GM21447 (cell line): ENCODE results near the gene SRPK2.

Experiments
- ATAC-seq: cut with Tn5 transposase; IDR thresholded peaks from one replicate; pipeline ENCODE4 v1.9.1; 2021; ENCODE audit not compliant: unreplicated experiment

SRPK2 gene

DNA sequence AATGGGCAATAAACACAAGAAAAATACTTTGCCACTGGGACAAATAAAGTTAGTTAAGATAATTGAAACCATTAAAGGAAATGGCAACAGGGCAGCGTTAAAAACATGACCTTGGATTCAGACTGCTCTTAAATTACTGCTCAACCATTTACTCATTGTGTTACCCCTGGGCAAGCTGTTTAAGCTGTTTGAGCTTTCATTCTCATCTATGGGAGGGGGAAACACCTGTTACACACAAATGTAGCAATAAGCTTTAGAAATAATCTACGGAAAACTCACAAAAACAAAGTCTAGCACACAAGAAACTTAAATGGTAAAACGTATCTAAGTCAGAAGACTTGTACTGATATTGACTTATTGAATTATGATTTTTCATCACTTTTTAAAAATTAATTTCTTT lies 237.6 kb downstream of the SRPK2 start:
- no peak for ATAC-seq

- ATAC-seq: no peak
Measured at GRCh38 chr7:105149827-105150226, 238.9 kb downstream of the SRPK2 start.

DNA sequence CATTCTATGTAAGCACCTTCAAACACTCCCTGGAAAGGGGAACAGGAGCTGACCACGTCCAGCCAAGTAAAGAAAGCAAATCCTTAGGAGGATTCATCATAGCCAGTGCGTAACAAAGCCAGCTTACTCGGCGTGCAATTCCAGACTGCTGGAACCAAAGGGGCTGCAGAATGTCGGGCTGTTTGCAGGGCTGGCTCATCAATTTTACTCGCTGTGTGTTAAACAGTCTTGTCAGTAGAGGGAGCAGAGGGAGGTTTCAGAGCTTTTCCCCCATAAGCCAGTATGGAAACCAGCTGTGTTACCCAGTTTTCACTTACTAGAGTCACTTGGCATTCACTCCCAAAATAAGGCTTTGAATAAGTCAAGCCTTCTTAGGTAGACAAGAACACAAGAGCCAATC lies 247.7 kb downstream of the SRPK2 start:
- no peak for ATAC-seq

DNA sequence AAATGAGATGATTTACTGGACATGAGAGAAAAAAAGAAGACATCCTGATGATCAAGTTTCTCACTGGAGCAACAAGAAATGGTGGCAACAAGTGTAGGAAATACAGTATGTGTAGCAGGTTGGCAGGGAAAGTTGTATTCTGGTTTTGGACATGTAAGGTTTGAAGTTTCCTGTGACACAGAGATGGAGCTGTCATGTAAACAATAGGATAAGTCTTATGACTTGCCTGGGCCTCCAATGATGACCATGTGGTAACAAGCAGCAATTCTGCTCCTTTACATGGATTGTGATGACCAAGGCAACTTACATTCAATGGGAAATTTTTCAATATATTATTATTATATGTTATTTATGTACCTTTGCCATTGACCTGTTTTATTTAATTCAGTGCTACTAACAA lies 249.3 kb downstream of the SRPK2 start:
- ATAC-seq: no peak

GRCh38 chr7:105137898-105138297 lies 250.8 kb downstream of the SRPK2 start:
- no peak for ATAC-seq

DNA sequence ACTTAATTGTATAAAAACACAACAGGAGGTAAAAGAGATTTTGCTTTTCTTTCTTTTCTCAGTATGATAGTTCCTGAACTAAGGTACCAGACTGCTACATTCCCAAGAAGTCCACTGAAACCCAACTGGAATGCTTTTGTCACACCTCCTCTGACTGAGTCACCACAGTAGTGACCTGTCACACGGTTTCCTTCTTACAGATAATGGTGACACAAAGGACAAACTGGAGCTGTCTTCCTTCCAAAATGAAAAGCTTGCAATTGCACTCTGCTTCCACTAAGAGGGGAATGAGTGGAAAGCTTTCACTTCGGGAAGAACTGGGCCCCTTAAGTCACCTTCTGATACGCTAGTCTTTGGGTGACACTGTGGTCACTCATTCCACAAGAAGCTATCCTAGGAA lies 252.5 kb downstream of the SRPK2 start:
- no peak for ATAC-seq

DNA sequence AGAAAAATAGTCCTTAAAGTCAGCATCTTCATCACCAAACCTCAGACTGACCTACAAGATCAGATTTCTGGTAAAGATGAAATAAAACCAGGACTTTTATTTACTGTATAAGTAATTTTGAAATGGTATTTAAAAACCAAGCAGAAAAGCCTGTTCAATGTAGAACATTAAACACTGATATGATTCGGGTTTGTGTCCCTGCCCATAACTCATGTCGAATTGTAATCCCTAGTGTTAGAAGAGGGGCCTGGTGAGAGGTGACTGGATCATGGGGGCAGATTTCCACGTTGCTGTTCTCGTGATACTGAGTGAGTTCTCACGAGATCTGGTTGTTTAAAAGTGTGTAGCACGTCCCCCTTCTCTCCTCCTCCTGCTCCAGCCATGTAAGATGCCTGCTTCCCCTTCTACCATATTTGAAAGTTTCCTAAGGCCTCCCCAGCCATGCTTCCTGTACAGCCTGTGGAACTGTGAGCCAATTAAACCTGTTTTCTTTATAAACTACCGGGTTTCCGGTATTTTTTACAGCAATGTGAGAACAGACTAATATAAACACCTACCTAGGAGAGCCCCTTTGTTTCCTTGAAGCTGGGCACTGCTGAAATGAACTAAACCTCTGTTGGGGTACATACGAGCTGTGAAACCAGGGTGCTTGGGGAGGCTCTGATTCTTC lies 254.6 kb downstream of the SRPK2 start:
- no peak for ATAC-seq

GRCh38 chr7:105133358-105133757 lies 255.4 kb downstream of the SRPK2 start:
- no peak for ATAC-seq

DNA sequence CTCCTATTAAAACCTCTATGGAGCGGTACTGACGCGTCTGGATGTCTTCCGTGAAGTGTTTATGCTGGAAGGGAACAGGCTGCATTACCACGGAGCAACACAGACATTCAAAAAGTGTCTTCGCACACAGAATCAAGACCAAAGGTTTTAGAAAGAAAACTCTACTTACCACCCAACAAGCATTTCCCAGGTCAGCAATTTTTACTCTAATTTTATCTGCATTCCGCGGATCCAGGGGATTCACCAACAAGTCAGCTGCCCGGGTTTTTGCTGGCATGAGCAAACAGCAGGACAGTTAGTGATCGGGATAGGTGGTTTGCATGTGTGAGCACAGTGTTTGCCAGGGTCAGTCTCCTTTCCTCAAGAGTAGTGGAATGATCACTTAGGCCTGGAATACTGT lies 255.9 kb downstream of the SRPK2 start:
- ATAC-seq: no peak

GRCh38 chr7:105132335-105132734 lies 256.4 kb downstream of the SRPK2 start:
- ATAC-seq: no peak

GRCh38 chr7:105131890-105132289 lies 256.8 kb downstream of the SRPK2 start:
- ATAC-seq: no peak

DNA sequence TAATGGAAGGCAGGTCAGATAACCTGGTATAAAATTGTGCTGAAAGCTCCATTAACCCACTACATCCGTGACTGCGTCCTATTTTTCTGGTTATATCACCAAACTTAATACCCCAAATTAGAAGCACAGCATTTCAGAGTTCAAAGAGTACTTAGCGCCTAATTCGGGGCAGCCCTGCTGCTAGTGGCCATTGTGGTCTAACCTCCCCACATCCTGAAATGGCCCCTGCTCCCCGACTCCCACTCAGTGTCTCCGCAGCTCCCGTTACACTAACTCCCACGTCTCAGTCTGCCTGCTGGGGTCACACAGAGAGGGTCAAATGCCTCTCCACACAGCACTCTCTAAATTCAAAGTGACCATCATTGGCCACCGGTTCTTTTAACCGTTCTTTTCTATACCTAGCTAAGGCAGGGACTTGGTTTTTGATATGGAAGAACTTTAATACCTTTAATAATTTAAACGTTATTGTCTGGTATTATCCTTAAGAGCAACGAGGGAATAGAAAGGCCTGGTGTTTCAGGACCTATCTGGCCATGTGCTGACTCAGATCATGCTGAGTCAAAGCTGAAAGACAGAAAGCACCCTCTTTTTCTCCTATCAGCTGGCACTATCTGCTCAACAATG lies 257.6 kb downstream of the SRPK2 start:
- ATAC-seq: peak; percentile 52

- ATAC-seq: no peak
Measured at GRCh38 chr7:105130580-105130979, 258.1 kb downstream of the SRPK2 start.

DNA sequence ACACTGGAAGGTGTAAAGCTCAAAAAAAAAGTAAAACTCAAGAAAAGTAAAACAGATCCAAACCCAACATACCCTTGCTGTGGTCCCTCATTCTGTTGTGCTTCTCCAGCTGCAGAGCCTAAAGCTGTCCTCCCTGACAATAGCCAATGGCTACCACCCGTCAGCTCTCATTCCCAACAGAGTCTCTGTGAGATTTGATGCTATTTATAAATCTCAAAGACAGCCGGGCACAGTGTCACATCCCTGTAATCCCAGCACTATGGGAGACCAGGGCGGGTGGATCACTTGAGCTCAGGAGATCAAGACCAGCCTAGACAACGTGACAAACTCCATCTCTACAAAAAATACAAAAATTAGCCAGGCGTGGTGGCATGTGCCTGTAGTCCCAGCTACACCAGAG lies 258.7 kb downstream of the SRPK2 start:
- no peak for ATAC-seq

DNA sequence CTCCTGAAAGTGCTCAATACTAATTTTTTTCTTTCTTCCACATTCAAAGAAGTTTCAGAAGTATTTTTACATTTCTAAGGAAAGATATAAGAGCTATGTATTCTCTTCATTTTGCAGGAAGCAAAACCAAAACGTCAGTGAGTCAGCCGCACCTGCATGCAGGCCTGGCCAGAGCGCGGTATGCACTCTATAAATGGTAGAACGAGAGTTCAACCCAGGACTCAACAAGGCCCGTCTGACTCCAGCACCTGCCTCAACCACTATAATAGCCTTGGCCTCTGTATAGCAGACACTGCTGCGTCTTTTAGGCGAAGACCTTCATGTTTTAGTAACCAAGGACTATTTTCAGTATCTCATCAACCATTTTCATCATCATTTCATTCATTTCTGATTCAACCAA lies 261.5 kb downstream of the SRPK2 start:
- no peak for ATAC-seq

GRCh38 chr7:105126436-105126975 lies 262.2 kb downstream of the SRPK2 start:
- ATAC-seq: no peak

GRCh38 chr7:105125745-105126144 lies 263.0 kb downstream of the SRPK2 start:
- ATAC-seq: no peak

DNA sequence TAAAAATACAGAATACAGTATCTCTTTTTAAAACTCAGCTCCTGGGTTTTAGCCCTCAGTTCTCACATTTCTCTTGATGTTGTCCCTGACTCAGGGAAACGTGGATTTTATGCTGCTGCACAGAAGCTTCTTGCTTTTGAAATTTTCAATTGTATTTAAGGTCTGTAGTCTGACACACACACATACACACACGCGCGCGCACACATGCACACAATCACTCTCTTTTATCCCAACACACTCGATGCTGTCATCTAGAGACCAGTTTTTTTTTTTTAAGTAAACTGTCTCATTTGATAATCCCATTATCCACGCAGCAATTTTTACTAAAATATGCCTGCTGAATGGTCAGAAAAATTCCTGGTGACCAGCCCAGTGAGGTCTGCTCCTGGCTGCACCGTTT lies 266.1 kb downstream of the SRPK2 start:
- ATAC-seq: no peak

- ATAC-seq: no peak
Measured at GRCh38 chr7:105118612-105119600, 269.8 kb downstream of the SRPK2 start.

DNA sequence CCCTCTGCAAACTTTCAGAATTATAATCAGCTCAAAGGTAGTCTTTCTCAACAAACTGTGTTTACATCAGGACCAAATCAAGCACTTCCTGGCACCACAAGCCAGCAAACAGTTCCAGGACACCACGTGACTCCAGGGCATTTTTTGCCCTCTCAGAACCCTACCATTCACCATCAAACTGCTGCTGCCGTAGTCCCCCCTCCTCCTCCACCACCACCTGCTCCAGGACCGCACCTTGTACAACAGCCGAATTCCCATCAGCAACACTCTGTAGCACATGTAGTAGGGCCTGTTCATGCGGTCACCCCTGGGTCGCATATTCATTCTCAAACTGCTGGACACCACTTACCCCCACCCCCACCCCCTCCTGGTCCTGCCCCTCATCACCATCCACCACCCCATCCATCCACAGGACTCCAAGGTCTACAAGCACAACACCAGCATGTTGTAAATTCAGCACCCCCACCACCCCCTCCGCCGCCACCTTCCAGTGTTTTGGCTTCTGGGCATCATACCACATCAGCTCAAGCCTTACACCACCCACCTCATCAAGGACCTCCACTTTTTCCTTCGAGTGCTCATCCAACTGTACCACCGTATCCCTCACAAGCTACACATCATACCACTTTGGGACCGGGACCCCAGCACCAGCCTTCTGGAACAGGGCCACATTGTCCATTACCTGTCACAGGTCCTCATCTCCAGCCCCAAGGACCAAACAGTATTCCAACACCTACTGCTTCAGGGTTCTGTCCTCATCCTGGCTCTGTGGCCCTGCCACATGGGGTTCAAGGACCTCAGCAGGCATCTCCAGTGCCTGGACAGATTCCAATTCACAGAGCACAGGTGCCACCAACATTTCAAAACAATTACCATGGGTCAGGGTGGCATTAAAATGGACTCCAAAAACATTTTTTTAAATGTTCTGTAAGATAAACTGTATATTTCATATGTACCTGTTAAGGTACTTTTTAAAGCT lies 276.0 kb downstream of the SRPK2 start:
- ATAC-seq: no peak
